Measurements from ENCODE around the gene PLD1.

DNA sequence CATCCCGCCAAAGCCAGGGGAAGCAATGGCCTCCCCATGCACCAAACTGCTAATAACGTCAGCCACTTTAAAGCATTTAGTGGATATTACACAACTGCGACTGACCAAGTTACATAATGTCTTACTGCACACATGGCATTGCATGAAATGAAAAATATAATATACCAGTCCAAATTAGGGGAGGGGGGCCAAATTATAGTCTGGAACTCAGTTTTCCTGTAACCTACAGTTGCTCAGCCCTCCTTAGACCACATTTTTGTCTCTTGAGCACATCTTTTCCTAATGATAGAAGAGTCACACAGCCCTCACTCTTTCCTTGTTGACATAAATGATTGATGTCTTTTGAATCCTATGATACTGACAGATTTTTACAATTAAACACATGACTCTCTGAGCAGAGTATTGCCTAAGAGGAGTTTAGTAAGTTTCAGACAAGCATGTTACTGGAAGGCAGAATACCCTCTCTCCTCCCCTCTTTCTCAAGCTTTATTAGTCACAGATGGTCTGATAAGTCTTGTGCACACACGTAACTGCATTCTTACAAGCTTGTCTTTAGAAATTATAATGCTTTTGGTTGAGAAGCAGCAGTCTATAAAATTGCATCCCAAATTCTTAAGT is 1.1 kb upstream of the PLD1 start:
- TF ChIP-seq CTCF (IDR thresholded peaks at IDR 0.05) (no peak), POLR2A (IDR thresholded peaks at IDR 0.05) (no peak), EP300 (IDR thresholded peaks at IDR 0.05) (peak in 1 of 2 donors; percentile 88)

Data from tibial nerve (tissue), 4 donors.